ENCODE measurements around the gene OTOL1.

DNA sequence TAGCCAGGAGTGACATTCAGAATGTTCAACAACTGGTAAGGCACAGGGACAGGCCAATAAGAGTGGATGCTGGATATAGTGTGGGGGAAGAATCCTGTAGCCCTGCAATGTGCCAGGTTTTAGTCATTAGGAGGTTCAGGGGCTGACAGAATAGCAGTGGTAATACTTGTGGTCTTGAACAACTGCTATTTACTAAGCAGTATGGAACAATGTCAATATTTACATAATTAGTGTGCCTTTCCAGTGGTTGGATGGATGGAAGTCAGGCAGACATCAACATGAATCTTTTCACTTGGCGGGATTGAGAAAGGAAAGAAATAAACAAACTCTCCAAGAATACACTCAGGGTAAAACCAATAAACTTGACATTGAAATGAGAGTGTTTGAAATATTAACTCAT, 55.1 kb downstream of the OTOL1 start:
- TF ChIP-seq, protein P1, sequence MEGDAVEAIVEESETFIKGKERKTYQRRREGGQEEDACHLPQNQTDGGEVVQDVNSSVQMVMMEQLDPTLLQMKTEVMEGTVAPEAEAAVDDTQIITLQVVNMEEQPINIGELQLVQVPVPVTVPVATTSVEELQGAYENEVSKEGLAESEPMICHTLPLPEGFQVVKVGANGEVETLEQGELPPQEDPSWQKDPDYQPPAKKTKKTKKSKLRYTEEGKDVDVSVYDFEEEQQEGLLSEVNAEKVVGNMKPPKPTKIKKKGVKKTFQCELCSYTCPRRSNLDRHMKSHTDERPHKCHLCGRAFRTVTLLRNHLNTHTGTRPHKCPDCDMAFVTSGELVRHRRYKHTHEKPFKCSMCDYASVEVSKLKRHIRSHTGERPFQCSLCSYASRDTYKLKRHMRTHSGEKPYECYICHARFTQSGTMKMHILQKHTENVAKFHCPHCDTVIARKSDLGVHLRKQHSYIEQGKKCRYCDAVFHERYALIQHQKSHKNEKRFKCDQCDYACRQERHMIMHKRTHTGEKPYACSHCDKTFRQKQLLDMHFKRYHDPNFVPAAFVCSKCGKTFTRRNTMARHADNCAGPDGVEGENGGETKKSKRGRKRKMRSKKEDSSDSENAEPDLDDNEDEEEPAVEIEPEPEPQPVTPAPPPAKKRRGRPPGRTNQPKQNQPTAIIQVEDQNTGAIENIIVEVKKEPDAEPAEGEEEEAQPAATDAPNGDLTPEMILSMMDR (IDR thresholded peaks at IDR 0.05), result no peak
- no peak for TF ChIP-seq POLR2A (IDR thresholded peaks at IDR 0.05)

Measured in esophagus squamous epithelium (tissue), 4 donors.